GM06990 (cell line): Measurements from ENCODE around the gene KLF3.

Experiments
- DNase-seq: peaks from one replicate; pipeline ENCODE4 v3.0.0-alpha.2; 2011; ENCODE audit not compliant: insufficient read length; ENCODE audit errors: extremely low read depth
- H3K27me3 ChIP-seq: replicated peaks from 2 replicates; pipeline ENCODE4 v1.6.0; 2011; ENCODE audit warnings: low read length; ENCODE audit not compliant: control insufficient read depth, insufficient read depth
- H3K36me3 ChIP-seq: 2 replicates; pipeline ENCODE4 v1.5.1; 2011; ENCODE audit warnings: low read length; ENCODE audit not compliant: control insufficient read depth, insufficient read depth
- H3K4me3 ChIP-seq: replicated peaks from 2 replicates; pipeline ENCODE4 v1.5.1; 2011; ENCODE audit warnings: low read depth, mild to moderate bottlenecking, control low read depth, low read length
- TF ChIP-seq, protein P1 (sequence below): IDR thresholded peaks from 2 replicates; pipeline ENCODE4 v1.5.1; 2011; ENCODE audit warnings: low read length, control low read depth, mild to moderate bottlenecking, inconsistent platforms; ENCODE audit not compliant: insufficient read depth, poor library complexity, severe bottlenecking

The KLF3 gene

GRCh38 chr4:38696697-38697096 lies 32.7 kb downstream of the KLF3 start:
- no peak for DNase-seq
- Histone ChIP-seq H3K36me3 (no peaks in the 10 kb centered on the region), H3K4me3 (no peak overlapping the region), H3K27me3 (no peaks in the 10 kb centered on the region)
- TF ChIP-seq, protein P1, sequence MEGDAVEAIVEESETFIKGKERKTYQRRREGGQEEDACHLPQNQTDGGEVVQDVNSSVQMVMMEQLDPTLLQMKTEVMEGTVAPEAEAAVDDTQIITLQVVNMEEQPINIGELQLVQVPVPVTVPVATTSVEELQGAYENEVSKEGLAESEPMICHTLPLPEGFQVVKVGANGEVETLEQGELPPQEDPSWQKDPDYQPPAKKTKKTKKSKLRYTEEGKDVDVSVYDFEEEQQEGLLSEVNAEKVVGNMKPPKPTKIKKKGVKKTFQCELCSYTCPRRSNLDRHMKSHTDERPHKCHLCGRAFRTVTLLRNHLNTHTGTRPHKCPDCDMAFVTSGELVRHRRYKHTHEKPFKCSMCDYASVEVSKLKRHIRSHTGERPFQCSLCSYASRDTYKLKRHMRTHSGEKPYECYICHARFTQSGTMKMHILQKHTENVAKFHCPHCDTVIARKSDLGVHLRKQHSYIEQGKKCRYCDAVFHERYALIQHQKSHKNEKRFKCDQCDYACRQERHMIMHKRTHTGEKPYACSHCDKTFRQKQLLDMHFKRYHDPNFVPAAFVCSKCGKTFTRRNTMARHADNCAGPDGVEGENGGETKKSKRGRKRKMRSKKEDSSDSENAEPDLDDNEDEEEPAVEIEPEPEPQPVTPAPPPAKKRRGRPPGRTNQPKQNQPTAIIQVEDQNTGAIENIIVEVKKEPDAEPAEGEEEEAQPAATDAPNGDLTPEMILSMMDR, result no peak

DNA sequence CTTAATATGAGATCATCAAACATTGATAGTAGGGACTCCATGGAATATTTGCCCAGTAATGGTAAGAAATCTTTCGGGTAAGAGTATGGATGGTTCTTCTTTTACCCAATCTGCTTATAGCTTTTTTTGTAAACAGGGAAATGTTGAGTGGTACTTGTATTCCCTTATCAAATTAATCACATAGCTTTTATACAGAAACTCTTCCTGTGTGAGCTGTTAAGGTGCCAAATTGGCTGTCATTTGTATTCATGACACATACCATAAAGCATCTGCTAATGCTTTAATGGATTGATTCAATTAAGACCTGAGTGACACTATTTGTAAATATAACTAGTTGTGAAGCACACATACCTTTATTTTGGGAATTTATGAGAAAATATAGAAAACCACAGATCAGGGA lies 34.2 kb downstream of the KLF3 start:
- H3K36me3 ChIP-seq, result no peaks in the 10 kb centered on the region
- H3K27me3 ChIP-seq, result no peaks in the 10 kb centered on the region
- H3K4me3 ChIP-seq, result no peak overlapping the region
- DNase-seq, result no peak
- TF ChIP-seq, protein P1, result no peak

DNA sequence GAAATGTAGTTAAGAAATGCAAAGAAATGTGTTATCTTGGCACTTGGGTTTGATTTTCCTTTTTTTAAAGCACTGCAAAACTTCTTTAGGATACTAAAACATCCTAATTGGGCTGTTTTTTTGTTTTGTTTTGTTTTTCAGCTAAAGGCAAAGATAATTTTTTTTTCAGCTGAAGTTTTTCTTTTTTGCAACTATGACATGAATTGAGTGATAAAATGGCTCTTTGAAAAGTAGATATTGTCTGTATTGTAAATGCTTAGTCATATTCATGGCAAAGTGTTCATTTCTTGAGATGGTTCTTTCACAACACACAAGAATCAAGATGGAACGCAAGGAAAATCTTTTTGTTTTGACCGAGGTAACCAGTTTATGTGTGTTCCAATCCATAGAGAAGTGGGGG lies 35.1 kb downstream of the KLF3 start:
- Histone ChIP-seq H3K27me3 (no peaks in the 10 kb centered on the region), H3K36me3 (no peaks in the 10 kb centered on the region), H3K4me3 (no peak overlapping the region)
- no peak for DNase-seq
- TF ChIP-seq, protein P1, result no peak

GRCh38 chr4:38703635-38704034 lies 39.6 kb downstream of the KLF3 start:
- Histone ChIP-seq H3K36me3 (no peaks in the 10 kb centered on the region), H3K27me3 (no peaks in the 10 kb centered on the region), H3K4me3 (no peak overlapping the region)
- TF ChIP-seq, protein P1, result no peak
- no peak for DNase-seq

- Histone ChIP-seq H3K27me3 (no peaks in the 10 kb centered on the region), H3K36me3 (no peaks in the 10 kb centered on the region), H3K4me3 (no peak overlapping the region)
- DNase-seq, result no peak
- TF ChIP-seq, protein P1, result no peak
Observed at GRCh38 chr4:38704622-38705154, 40.7 kb downstream of the KLF3 start.

- H3K27me3 ChIP-seq, result no peaks in the 10 kb centered on the region
- no peak overlapping the region for H3K4me3 ChIP-seq
- no peaks in the 10 kb centered on the region for H3K36me3 ChIP-seq
- TF ChIP-seq, protein P1, result no peak
- no peak for DNase-seq
Observed at GRCh38 chr4:38706301-38706700, 42.3 kb downstream of the KLF3 start.
